ENCODE results near the gene LGALS3. TPM values are rescaled to one million over a fixed set of nuclear protein-coding genes. Genes with fewer than 3 reads are reported as not detected.

Gene LGALS3
- total RNA-seq, 1 donor from 2014 or later = 96.8 TPM

GRCh38 chr14:55114720-55115119 lies 14.3 kb upstream of the LGALS3 start:
- no peak for DNase-seq (ENCODE audit: low read depth in 2 of 2)

DNA sequence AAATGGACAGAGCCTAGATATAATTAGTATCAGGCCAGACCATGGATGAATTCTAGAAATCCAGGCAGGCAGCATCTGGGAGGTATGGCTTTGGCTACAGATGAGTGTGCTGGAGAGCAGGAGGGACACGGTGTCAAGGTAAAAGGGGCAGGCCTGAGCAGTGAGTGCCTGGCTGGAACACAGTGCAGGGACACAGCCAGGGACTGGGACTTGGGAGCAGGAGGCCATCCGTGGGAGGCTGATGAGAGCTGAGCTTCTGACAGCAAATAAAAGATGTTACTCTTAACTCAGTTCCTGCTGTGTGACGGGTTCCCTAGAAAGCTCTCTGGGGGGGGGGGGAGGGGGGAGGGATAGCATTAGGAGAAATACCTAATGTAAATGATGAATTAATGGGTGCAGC lies 13.6 kb upstream of the LGALS3 start:
- no peak for DNase-seq (ENCODE audit: low read depth in 2 of 2)

- DNase-seq (ENCODE audit: low read depth in 2 of 2) = no peak
Observed at GRCh38 chr14:55115861-55116245, 13.2 kb upstream of the LGALS3 start.

DNA sequence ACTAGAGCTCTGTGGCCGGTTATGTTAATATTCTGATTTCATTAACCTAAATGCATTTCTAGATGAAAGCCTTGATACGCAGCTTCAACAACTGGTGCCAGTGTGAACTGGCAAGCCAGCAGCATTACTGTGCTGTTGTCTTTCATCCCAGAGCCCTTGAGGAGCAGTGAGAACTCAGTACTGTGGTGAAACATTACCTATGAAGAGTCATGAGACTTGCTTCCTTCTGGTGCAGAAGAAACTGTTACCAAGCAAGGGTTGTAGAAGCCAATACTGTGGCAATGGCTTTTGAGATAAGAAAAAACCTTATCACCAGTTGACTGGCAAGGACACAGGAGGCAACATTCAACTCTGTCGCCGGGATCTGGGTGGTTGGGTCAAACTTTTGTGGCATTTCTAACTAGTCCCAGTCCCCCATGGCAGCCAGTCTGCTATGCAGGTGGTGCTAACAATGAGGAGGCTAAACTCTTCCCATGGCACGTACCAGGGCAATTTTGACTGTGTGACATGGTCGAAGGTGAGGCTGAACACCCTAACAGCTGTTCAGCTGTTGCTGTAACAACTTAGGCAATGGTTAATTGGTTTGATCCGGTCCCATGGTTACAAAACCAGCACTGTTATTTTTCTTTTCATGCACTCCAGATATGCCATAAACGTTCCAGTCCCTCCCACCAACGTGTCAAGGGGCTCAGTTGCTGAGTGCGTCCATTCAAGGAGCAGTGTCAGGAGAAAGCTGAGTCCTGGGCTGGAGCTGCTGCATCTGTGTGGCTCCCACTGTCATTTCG lies 12.6 kb upstream of the LGALS3 start:
- no peak for DNase-seq (ENCODE audit: low read depth in 2 of 2)

- peak in 1 of 2 donors; percentile 64 for DNase-seq (ENCODE audit: low read depth in 2 of 2)
Observed at GRCh38 chr14:55117803-55118441, 11.1 kb upstream of the LGALS3 start.

DNA sequence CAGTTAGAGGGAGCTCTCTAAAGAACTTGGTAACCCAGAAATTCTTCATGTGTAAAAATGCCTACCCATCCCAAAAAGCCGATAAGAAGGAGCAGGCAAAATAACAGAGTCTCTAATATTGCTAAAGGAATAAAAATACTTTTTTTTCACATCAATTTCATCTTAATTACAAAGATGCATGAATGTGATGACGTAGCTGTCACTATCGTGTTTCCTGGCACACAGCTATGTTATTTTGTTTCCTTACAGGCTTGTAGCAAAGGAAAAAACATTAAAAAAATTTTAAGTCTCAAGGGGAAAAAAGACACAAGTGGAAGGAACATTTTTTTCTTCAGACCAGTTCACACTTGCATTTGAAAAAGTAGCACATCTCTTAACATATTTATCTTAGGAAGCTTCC lies 10.3 kb upstream of the LGALS3 start:
- DNase-seq (ENCODE audit: low read depth in 2 of 2) = peak in 1 of 2 donors; percentile 33

GRCh38 chr14:55120571-55121495 lies 8.2 kb upstream of the LGALS3 start:
- no peak for DNase-seq (ENCODE audit: low read depth in 2 of 2)

DNA sequence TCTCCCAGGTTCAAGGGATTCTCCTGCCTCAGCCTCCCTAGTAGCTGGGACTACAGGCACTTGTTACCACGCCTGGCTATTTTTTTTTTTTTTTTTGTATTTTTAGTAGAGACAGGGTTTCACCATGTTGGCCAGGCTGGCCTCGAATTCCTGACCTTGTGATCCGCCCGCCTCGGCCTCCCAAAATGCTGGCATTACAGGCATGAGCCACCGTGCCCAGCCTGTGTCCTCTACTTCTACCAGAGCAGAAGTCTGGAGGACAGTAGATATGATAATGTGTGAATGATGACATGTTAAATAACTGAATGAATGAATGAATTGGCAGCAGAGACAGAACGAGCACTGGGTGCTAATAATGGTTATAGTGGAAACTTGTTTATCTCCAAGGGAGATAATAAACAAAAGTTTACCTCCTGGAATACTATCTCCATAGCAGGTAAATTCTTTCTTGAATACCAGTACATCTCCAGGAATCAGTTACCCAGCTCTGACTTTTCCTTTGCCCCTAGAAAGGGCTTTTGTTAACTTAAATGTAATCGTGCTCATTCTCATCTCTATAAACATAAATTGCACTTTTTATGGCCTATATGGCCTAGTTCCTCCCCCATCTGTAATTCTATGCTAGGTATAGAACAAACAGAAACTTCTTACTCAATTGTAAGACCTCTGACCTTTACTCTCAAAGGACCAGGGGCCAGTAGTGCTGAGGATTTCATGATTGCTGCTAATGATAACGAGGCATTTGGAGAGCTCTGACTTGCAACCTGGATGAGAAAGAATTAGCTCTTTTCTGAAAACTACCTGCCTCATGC lies 7.2 kb upstream of the LGALS3 start:
- DNase-seq (ENCODE audit: low read depth in 2 of 2) = no peak

- peak in 1 of 2 donors; percentile 20 for DNase-seq (ENCODE audit: low read depth in 2 of 2)
Observed at GRCh38 chr14:55122440-55122986, 6.5 kb upstream of the LGALS3 start.

DNA sequence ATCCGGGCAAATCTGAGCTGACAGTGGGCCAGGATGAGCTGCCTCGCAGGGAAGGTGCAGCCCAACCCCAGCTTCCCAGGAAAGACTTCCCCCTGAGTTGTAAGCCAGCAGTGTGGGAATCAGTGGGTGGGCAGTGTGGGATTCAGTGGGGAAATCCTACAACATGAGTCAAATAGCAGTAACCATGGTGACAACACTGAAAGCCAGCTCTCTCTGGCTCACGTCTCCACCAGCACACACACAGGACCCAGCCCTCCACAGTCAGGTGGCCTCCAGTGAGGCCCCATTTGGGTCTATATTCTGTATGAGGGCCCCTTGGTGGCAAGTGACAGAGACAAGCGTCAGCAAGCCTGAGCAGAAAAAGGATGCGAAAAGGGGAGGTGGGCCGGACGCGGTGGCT lies 6.0 kb upstream of the LGALS3 start:
- DNase-seq (ENCODE audit: low read depth in 2 of 2) = peak; percentile 67 to 78

GRCh38 chr14:55123852-55124639 lies 5.0 kb upstream of the LGALS3 start:
- DNase-seq (ENCODE audit: low read depth in 2 of 2) = no peak

DNA sequence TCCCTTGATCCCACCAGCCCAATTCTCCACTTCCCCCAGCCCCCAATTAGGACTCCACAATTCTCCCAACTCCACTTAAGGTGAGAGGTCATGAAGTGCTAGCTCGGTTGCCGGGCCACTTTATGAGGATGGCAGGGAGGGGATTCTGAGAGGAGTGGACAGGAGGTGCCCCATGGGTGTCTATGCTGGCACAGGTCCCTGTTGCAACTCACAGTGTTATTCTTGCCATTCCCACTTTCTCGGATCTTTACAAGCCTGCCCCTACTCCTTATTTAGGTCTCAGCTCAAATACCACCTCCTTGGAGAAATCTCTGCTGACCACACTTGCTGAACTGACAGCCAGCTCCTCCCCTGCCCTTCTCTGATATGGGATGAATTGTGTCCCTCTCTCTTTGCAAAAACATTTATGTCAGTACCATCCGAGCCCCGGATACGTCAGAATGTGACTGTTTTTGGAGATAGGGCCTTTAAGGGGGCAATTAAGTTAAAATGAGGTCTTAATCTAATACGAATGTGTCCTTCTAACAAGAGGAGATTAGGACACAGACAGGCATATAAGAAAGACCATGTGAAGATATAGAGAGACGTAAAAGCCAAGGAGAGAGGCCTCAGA lies 4.2 kb upstream of the LGALS3 start:
- no peak for DNase-seq (ENCODE audit: low read depth in 2 of 2)

GRCh38 chr14:55125403-55125802 lies 3.6 kb upstream of the LGALS3 start:
- no peak for DNase-seq (ENCODE audit: low read depth in 2 of 2)

- no peak for DNase-seq (ENCODE audit: low read depth in 2 of 2)
Observed at GRCh38 chr14:55126034-55126433, 3.0 kb upstream of the LGALS3 start.

- no peak for DNase-seq (ENCODE audit: low read depth in 2 of 2)
Observed at GRCh38 chr14:55126932-55127459, 2.1 kb upstream of the LGALS3 start.

GRCh38 chr14:55127460-55127951 lies 1.5 kb upstream of the LGALS3 start:
- DNase-seq (ENCODE audit: low read depth in 2 of 2) = no peak

DNA sequence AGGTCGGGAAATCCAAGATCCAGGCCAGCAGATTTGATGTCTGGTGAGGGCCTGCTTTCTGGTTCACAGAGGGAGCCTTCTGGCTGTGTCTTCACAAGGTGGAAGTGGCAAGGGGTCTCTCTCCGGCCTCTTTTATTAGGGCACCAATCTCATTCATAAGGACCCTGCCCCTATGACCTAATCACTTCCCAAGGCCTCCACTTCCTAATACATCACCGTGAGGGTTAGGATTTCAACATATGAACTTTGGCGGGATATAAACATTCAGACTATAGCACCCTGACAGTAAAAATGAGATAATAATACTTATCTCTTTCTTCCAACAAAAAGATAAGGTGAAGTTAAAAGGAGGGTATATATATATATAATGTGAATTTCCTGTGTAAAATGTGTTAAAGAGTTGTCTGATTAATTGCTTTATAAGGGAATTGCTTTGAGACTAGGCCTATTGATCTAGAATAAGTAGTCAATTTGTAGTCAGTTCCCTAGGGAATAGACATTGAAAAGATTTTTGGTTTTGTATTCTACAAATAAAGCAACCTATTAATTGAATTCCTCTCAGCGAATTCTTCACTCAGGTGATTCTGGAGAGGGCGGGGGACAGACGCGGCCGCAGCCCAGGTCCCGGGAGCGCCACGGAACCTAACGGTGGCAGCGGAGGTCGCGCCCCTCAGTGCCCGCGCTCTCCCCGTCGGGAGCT lies 516 bp upstream of the LGALS3 start:
- DNase-seq (ENCODE audit: low read depth in 2 of 2) = no peak

GRCh38 chr14:55129428-55130195 lies 560 bp downstream of the LGALS3 start:
- DNase-seq (ENCODE audit: low read depth in 2 of 2) = peak; percentile 55 to 80
